GM21528 (cell line): Measurements from ENCODE around the gene SLC2A10.

ENCODE experiments used
- ATAC-seq: cut with Tn5 transposase; IDR thresholded peaks from one replicate; pipeline ENCODE4 v1.9.1; 2021; ENCODE audit warnings: mild to moderate bottlenecking, moderate library complexity; ENCODE audit not compliant: unreplicated experiment, low FRiP score

The SLC2A10 gene

GRCh38 chr20:46701986-46702385, 7.5 kb upstream of the SLC2A10 start:
- no peak for ATAC-seq

GRCh38 chr20:46702447-46703203, 6.8 kb upstream of the SLC2A10 start:
- ATAC-seq: no peak

GRCh38 chr20:46703435-46703834, 6.0 kb upstream of the SLC2A10 start:
- ATAC-seq: no peak

DNA sequence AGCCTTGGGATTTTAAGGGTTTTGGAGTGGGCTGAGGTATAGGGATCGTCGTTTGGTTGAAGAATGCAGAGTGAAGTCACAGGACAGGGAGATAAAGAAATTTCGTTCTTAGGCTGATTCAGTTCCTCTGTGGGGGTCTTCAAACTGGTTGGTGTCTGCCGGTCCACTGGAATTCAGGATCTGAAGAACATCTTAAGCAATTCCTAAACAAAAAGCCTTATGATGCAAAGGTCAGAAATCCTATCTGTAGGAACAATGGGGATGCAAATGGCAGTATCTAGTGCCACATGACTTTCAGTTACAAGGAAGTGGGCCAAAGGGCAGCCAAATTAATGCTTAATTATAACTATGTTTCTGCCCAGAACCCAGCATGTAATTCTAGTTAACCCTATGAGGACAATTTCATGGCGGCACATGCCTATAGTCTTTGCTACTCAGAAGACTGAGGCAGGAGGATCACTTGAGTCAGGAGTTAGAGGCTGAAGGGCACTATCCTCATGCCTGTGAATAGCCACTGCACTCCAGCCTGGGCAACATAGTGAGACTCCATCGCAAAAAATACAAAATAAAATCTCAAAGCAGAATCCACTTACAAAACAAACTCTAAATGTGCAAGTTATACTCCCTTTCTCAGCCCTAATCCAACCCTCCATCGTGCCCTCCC, 4.6 kb upstream of the SLC2A10 start:
- no peak for ATAC-seq

DNA sequence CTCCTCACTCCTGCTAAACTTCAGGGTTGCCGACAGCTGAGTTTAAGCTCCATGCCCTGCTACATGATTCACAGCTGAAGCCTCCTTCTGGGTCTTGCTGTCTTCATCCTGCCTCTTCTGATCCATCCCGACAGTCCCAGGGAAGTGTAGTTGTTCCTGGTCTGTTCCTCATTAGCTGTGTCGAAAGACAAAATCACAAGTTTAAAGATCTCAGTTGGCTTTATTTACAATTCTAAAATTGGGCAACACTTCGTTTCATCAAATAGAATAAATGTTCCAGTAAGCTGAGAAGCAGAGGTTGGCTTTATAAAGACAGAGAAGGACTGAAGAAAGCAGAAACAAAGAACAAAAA, 4.1 kb upstream of the SLC2A10 start:
- ATAC-seq: no peak

DNA sequence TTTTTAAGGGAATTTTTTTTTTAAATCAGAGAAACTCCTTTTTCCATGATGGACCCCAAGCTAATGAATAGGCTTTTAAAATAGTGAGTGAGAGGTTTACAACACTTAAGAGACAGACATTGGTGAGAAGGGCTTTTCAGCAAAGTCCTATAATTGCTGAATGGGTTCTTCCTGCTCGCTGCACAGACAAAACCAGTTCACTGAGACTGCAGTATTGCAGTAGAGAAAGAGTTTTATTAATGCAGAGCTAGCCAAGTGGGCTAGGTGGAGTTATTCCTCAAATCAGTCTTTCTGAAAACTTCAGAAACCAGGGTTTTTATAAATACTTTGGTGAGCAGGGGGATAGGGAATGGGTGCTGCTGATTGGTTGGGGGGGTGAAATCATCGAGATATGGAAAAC, 3.2 kb upstream of the SLC2A10 start:
- ATAC-seq: no peak

DNA sequence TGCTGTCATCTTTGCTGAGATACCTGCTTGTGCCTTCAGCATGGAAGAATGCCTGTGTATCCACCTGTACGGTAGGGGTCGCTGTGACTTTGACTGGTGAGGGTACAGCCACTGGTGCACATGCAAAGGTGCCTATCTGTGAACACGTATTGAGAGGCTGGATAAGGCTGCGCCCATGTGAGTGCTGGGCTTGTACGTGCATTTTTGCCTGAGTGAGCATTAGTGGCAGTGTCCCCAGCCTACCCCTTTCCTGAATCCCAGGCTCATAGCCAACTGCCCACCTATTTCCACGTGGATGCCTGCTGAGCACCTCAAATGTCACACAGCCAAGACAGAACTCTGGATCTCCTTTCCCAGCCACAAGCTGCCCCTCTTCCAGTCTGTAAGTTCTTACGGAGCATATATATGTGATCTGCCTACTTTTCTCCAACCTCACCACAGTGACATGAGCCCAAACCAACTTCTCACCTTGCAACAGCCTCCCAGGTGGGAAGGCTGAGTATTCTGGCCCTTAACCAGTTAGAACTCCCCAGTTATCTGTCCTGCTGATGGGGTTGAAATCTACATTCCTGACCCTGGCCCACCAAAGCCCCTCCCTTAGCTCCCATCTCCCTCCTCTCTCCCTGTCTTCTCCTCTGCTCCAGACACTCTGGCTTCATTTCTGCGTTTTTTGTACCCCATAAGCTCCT, 1.1 kb upstream of the SLC2A10 start:
- ATAC-seq: no peak

- no peak for ATAC-seq
Observed at GRCh38 chr20:46709055-46709458, 392 bp upstream of the SLC2A10 start.

- ATAC-seq: no peak
Observed at GRCh38 chr20:46710153-46710913, 884 bp downstream of the SLC2A10 start.

- no peak for ATAC-seq
Observed at GRCh38 chr20:46712056-46712636, 2.7 kb downstream of the SLC2A10 start.

DNA sequence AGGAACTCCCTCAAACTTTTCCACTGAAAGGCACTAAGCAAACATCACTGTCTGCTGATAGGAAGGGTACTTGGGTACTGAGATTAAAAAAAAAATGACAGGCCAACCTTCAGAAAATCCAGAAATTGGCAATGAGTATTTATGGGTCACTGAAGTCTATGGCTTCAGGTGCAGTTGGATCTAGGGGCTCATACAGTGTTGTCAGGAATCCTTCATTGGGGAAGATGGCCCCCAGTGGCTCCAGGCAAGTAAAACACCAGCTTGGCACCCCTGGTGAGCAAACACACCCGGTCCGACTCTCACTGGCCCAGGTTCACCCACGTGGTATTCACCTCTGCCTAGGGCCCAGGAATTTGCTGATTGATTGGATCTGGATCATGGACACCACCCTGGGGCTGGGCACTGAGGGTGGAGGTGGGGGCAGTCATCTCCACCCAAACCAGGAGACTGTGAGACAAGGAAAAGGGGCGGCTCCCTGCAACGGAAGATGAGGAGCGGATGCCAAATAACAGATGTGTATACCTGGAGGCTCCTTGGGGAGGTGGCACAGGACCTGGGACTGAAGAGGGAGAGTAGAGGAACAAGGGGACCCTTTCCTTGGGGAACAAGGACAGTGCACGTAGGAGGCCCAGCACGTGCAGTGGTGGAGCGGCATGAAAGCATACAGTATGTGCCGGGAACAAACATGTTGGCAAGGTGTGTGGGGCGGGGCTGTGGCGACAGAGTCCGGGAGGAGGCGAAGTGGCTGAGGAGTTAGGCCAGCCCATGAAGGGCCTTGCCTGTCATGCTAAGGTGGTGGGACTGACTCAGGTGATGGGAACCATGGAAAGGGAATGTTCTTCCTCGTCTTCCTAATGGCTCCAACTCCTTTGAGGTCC, 4.7 kb downstream of the SLC2A10 start:
- no peak for ATAC-seq

GRCh38 chr20:46715292-46715756, 5.9 kb downstream of the SLC2A10 start:
- ATAC-seq: no peak

GRCh38 chr20:46717818-46718541, 8.5 kb downstream of the SLC2A10 start:
- no peak for ATAC-seq

DNA sequence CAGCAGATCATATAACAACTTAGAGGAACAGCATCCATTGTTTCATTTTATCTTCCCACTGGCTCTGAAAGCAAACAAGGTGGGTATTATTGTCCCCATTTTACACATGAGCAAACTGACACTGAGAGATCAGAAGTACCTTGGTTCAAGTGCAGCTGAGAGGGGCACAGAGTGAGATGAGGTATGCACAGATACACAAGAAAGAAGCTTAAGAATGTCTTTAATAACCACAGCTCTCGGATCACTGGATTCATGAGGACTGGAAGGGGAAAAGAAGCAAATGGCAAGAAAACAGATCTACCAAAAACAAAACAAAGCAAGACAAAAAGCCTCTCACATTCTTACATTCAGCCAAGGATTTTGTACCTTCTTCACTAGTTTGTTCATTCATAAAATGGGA, 10.6 kb downstream of the SLC2A10 start:
- ATAC-seq: no peak

GRCh38 chr20:46720776-46721425, 11.5 kb downstream of the SLC2A10 start:
- no peak for ATAC-seq

GRCh38 chr20:46721476-46721875, 12.0 kb downstream of the SLC2A10 start:
- ATAC-seq: no peak

- ATAC-seq: no peak
Observed at GRCh38 chr20:46722450-46722849, 13.0 kb downstream of the SLC2A10 start.

DNA sequence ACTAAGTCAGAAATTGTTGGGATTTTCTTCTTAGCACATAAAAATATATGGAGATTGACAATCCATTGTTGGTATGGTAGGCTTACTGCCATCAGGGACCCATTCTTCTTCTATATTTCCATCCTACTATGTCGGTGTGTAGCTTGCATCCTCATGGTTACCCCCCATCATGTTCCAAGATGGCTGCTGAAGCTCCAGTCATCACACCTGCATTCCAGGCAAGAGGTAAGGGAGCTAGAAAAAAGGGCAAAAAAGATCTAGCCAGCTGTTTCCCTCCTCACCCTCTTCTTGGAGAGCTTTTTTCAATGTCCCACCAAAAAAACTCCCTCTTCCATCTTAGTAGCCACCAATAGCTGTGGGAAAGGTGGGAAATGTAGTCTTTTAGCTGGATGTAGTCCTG, 13.6 kb downstream of the SLC2A10 start:
- ATAC-seq: no peak
